K562 (cell line): Measurements from ENCODE around the gene GALK2.
"Not testable (repeated sequence)": the region's sequence is repeated elsewhere in the genome, so short reads cannot be mapped to it uniquely, and the experiment has no call there.

ENCODE experiments used
- CTCF ChIP-seq, 3 experiments: IDR thresholded peaks in 2 of 3; conservative IDR thresholded peaks in 1 of 3; 2 replicates each; pipeline ENCODE4 v1.5.1; 2011 to 2012; ENCODE audit warnings: low read length in 3 of 3, mild to moderate bottlenecking in 3 of 3, control low read depth in 2 of 3, improper control_type of control experiment in 1 of 3, inconsistent platforms in 1 of 3, low read depth in 1 of 3, mixed read lengths in 1 of 3, moderate library complexity in 1 of 3; ENCODE audit not compliant: insufficient read depth in 2 of 3
- FOSL1 ChIP-seq: fragments of 200-800 bp; sonication (Bioruptor generic); conservative IDR thresholded peaks from 2 replicates; pipeline ENCODE4 v1.6.1; 2016; ENCODE audit warnings: missing genetic modification characterization, missing compliant biosample characterization
- HDAC2 ChIP-seq: fragments of 450-650 bp; IDR thresholded peaks from 2 replicates; pipeline ENCODE4 v1.6.1; 2016; ENCODE audit warnings: mild to moderate bottlenecking
- HNRNPL ChIP-seq: fragments of 200-400 bp; formaldehyde crosslinking; IDR thresholded peaks from 2 replicates; pipeline ENCODE4 v1.6.1; 2017; ENCODE audit warnings: low read depth, mild to moderate bottlenecking, low read length
- MXI1 ChIP-seq: IDR thresholded peaks from 2 replicates; pipeline ENCODE4 v1.6.1; 2011; ENCODE audit warnings: low read depth, mild to moderate bottlenecking, improper control_type of control experiment, low read length
- POLR3A ChIP-seq: IDR thresholded peaks from 2 replicates; pipeline ENCODE4 v1.6.1; 2011; ENCODE audit warnings: borderline replicate concordance, mild to moderate bottlenecking, moderate library complexity; ENCODE audit not compliant: insufficient read length, insufficient read depth; ENCODE audit errors: extremely low read depth
- SP2 ChIP-seq: IDR thresholded peaks from 2 replicates; pipeline ENCODE4 v1.6.1; 2011; ENCODE audit warnings: mild to moderate bottlenecking, low read depth, low read length, moderate library complexity; ENCODE audit not compliant: poor library complexity, severe bottlenecking; ENCODE audit errors: extremely low read depth
- ZBTB33 ChIP-seq: sonication (generic); formaldehyde crosslinking; IDR thresholded peaks from 2 replicates; pipeline ENCODE4 v1.8.1; 2023; ENCODE audit warnings: mild to moderate bottlenecking, missing genetic modification reagents

GRCh38 chr15:49175582-49176397 lies 5.7 kb downstream of the GALK2 start:
- not testable (repeated sequence) for TF ChIP-seq MXI1; POLR3A; ZBTB33 (CRISPR knock-in tag); CTCF (IDR thresholded peaks at IDR 0.05 in 2 of 3, conservative IDR thresholded peaks at IDR 0.05 in 1 of 3; ENCODE audit: insufficient read depth in 2 of 3, low read depth in 1 of 3, low read length in 3 of 3); HDAC2; SP2; HNRNPL; FOSL1
